ENCODE measurements around the gene PRKAR1A.
"Not testable (repeated sequence)": the region's sequence is repeated elsewhere in the genome, so short reads cannot be mapped to it uniquely, and the experiment has no call there.

Gene PRKAR1A

GRCh38 chr17:68516732-68517131 is 4.5 kb downstream of the PRKAR1A start:
- Histone ChIP-seq H3K4me3 (ENCODE audit: insufficient read depth in 1 of 2, low read depth in 1 of 2, low read length in 2 of 2) (no peak overlapping the region), H4K91ac (ENCODE audit: low read length) (no peak overlapping the region), H3K18ac (ENCODE audit: low read depth in 1 of 2, low read length in 2 of 2) (no peak overlapping the region), H3K27ac (ENCODE audit: low read length, poor library complexity, severe bottlenecking) (no peak overlapping the region), H2BK5ac (ENCODE audit: low read depth, low read length, poor library complexity, severe bottlenecking) (no peak overlapping the region), H2BK120ac (ENCODE audit: low read depth, low read length) (no peak overlapping the region), H2BK12ac (ENCODE audit: low read length in 2 of 2) (no peak overlapping the region), H3K4me1 (ENCODE audit: control insufficient read depth, insufficient read depth, low read depth, low read length) (peaks cover 4% of the 10 kb centered on the region), H3K36me3 (ENCODE audit: control insufficient read depth in 1 of 2, insufficient read depth in 2 of 2, low read depth in 1 of 2, low read length in 2 of 2) (peaks cover 20 to 64% of the 10 kb centered on the region in 2 experiments), H3K9ac (ENCODE audit: low read length) (peak overlapping the region; percentile 100), H2AFZ (ENCODE audit: low read depth, low read length) (no peak overlapping the region), H3K79me1 (replicated peaks; ENCODE audit: low read length, poor library complexity, severe bottlenecking) (peaks cover 7% of the 10 kb centered on the region), H3K23ac (ENCODE audit: low read length in 2 of 2) (no peak overlapping the region), H3K4me2 (ENCODE audit: low read length, poor library complexity, severe bottlenecking) (no peak overlapping the region), H3K9me3 (ENCODE audit: control insufficient read depth, low read length) (no peaks in the 10 kb centered on the region), H4K8ac (ENCODE audit: low read length) (no peak overlapping the region), H2AK5ac (ENCODE audit: low read length, severe bottlenecking) (no peak overlapping the region), H3K4ac (ENCODE audit: low read depth in 1 of 2, low read length in 2 of 2) (no peak overlapping the region), H3K27me3 (ENCODE audit: control insufficient read depth in 1 of 2, insufficient read depth in 1 of 2, low read length in 2 of 2) (no peaks in the 10 kb centered on the region), H2BK15ac (ENCODE audit: low read depth, poor library complexity, severe bottlenecking) (no peak overlapping the region), H3K14ac (ENCODE audit: low read length in 2 of 2) (no peak overlapping the region)
- 100% methylated on average over 1 of the region's 1 CpG for WGBS
- DNase-seq = no peak

GRCh38 chr17:68517605-68518004 is 5.4 kb downstream of the PRKAR1A start:
- not testable (repeated sequence) for H2AK5ac ChIP-seq (ENCODE audit: low read length, severe bottlenecking); H3K27me3 ChIP-seq (ENCODE audit: control insufficient read depth in 1 of 2, insufficient read depth in 1 of 2, low read length in 2 of 2); DNase-seq; H2AFZ ChIP-seq (ENCODE audit: low read depth, low read length); H2BK5ac ChIP-seq (ENCODE audit: low read depth, low read length, poor library complexity, severe bottlenecking); H3K4me3 ChIP-seq (ENCODE audit: insufficient read depth in 1 of 2, low read depth in 1 of 2, low read length in 2 of 2); H3K4me2 ChIP-seq (ENCODE audit: low read length, poor library complexity, severe bottlenecking); H2BK12ac ChIP-seq (ENCODE audit: low read length in 2 of 2); H3K14ac ChIP-seq (ENCODE audit: low read length in 2 of 2); H2BK15ac ChIP-seq (ENCODE audit: low read depth, poor library complexity, severe bottlenecking); H2BK120ac ChIP-seq (ENCODE audit: low read depth, low read length); H4K8ac ChIP-seq (ENCODE audit: low read length); H3K18ac ChIP-seq (ENCODE audit: low read depth in 1 of 2, low read length in 2 of 2); H3K9me3 ChIP-seq (ENCODE audit: control insufficient read depth, low read length); H3K23ac ChIP-seq (ENCODE audit: low read length in 2 of 2); H3K27ac ChIP-seq (ENCODE audit: low read length, poor library complexity, severe bottlenecking); H3K9ac ChIP-seq (ENCODE audit: low read length); H4K91ac ChIP-seq (ENCODE audit: low read length); H3K4me1 ChIP-seq (ENCODE audit: control insufficient read depth, insufficient read depth, low read depth, low read length); H3K4ac ChIP-seq (ENCODE audit: low read depth in 1 of 2, low read length in 2 of 2)
- WGBS = 95% methylated on average over 3 of the region's 3 CpGs
- peaks cover 21 to 72% of the 10 kb centered on the region in 2 experiments for H3K36me3 ChIP-seq (ENCODE audit: control insufficient read depth in 1 of 2, insufficient read depth in 2 of 2, low read depth in 1 of 2, low read length in 2 of 2)
- peaks cover 11% of the 10 kb centered on the region for H3K79me1 ChIP-seq (replicated peaks; ENCODE audit: low read length, poor library complexity, severe bottlenecking)

- Histone ChIP-seq H3K14ac (ENCODE audit: low read length in 2 of 2) (no peak overlapping the region), H2BK15ac (ENCODE audit: low read depth, poor library complexity, severe bottlenecking) (no peak overlapping the region), H3K36me3 (ENCODE audit: control insufficient read depth in 1 of 2, insufficient read depth in 2 of 2, low read depth in 1 of 2, low read length in 2 of 2) (peaks cover 23 to 79% of the 10 kb centered on the region in 2 experiments), H3K4me2 (ENCODE audit: low read length, poor library complexity, severe bottlenecking) (no peak overlapping the region), H2BK12ac (ENCODE audit: low read length in 2 of 2) (no peak overlapping the region), H3K27ac (ENCODE audit: low read length, poor library complexity, severe bottlenecking) (no peak overlapping the region), H3K9me3 (ENCODE audit: control insufficient read depth, low read length) (no peaks in the 10 kb centered on the region), H3K9ac (ENCODE audit: low read length) (no peak overlapping the region), H2AK5ac (ENCODE audit: low read length, severe bottlenecking) (no peak overlapping the region), H3K4me3 (ENCODE audit: insufficient read depth in 1 of 2, low read depth in 1 of 2, low read length in 2 of 2) (no peak overlapping the region), H4K8ac (ENCODE audit: low read length) (no peak overlapping the region), H3K18ac (ENCODE audit: low read depth in 1 of 2, low read length in 2 of 2) (no peak overlapping the region), H2BK5ac (ENCODE audit: low read depth, low read length, poor library complexity, severe bottlenecking) (no peak overlapping the region), H3K4ac (ENCODE audit: low read depth in 1 of 2, low read length in 2 of 2) (no peak overlapping the region), H3K27me3 (ENCODE audit: control insufficient read depth in 1 of 2, insufficient read depth in 1 of 2, low read length in 2 of 2) (no peaks in the 10 kb centered on the region), H4K91ac (ENCODE audit: low read length) (no peak overlapping the region), H3K79me1 (replicated peaks; ENCODE audit: low read length, poor library complexity, severe bottlenecking) (peaks cover 15% of the 10 kb centered on the region), H3K4me1 (ENCODE audit: control insufficient read depth, insufficient read depth, low read depth, low read length) (peaks cover 4% of the 10 kb centered on the region), H2BK120ac (ENCODE audit: low read depth, low read length) (no peak overlapping the region), H2AFZ (ENCODE audit: low read depth, low read length) (no peak overlapping the region), H3K23ac (ENCODE audit: low read length in 2 of 2) (no peak overlapping the region)
- no peak for DNase-seq
- WGBS = 97% methylated on average over 9 of the region's 9 CpGs
These were observed 6.0 kb downstream of the PRKAR1A start for GRCh38 chr17:68518063-68518815.

DNA sequence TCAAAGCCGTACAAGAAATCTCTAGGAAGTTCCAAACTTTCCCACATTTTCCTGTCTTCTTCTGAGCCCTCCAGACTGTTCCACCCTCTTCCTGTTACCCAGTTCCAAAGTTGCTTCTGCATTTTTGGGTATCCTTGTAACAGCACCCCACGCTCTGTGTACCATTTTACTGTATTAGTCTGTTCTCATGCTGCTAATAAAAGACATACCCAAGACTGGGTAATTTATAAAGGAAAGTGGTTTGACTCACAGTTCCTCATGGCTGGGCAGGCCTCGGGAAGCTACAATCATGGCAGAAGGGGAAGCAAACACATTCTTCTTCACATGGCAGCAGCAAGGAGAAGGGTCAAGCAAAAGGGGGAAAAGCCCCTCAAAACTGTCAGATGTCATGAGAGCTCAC is 6.8 kb downstream of the PRKAR1A start:
- not testable (repeated sequence) for H3K4me1 ChIP-seq (ENCODE audit: control insufficient read depth, insufficient read depth, low read depth, low read length); H3K23ac ChIP-seq (ENCODE audit: low read length in 2 of 2); H3K4me2 ChIP-seq (ENCODE audit: low read length, poor library complexity, severe bottlenecking)

More for the DNA sequence above, 6.8 kb downstream of the PRKAR1A start:
- H2BK5ac ChIP-seq (ENCODE audit: low read depth, low read length, poor library complexity, severe bottlenecking); DNase-seq; H4K91ac ChIP-seq (ENCODE audit: low read length); H3K4me3 ChIP-seq (ENCODE audit: insufficient read depth in 1 of 2, low read depth in 1 of 2, low read length in 2 of 2); H4K8ac ChIP-seq (ENCODE audit: low read length); H2BK120ac ChIP-seq (ENCODE audit: low read depth, low read length); H3K9ac ChIP-seq (ENCODE audit: low read length); H2AFZ ChIP-seq (ENCODE audit: low read depth, low read length); H2AK5ac ChIP-seq (ENCODE audit: low read length, severe bottlenecking); H3K18ac ChIP-seq (ENCODE audit: low read depth in 1 of 2, low read length in 2 of 2); H3K27ac ChIP-seq (ENCODE audit: low read length, poor library complexity, severe bottlenecking); H3K27me3 ChIP-seq (ENCODE audit: control insufficient read depth in 1 of 2, insufficient read depth in 1 of 2, low read length in 2 of 2); H2BK12ac ChIP-seq (ENCODE audit: low read length in 2 of 2); H3K9me3 ChIP-seq (ENCODE audit: control insufficient read depth, low read length); H3K14ac ChIP-seq (ENCODE audit: low read length in 2 of 2); H2BK15ac ChIP-seq (ENCODE audit: low read depth, poor library complexity, severe bottlenecking); H3K4ac ChIP-seq (ENCODE audit: low read depth in 1 of 2, low read length in 2 of 2): not testable (repeated sequence)
- Histone ChIP-seq H3K79me1 (replicated peaks; ENCODE audit: low read length, poor library complexity, severe bottlenecking) (peaks cover 16% of the 10 kb centered on the region), H3K36me3 (ENCODE audit: control insufficient read depth in 1 of 2, insufficient read depth in 2 of 2, low read depth in 1 of 2, low read length in 2 of 2) (peaks cover 23 to 87% of the 10 kb centered on the region in 2 experiments)
- 96% methylated on average over 2 of the region's 3 CpGs for WGBS

Data from mesenchymal stem cell (in vitro differentiated cells and primary cell).